Esophagus muscularis mucosa (tissue), 4 donors: ENCODE results near the gene AP2B1.

Experiments
- CTCF ChIP-seq, 3 experiments: fragments of 200-600 bp in 2 of 3; fragments of 450-650 bp in 1 of 3; sonication (generic) in 2 of 3; IDR thresholded peaks; one replicate each; pipeline ENCODE4 v1.5.1; 2017 to 2019; ENCODE audit warnings: antibody characterized with exemption in 3 of 3, mild to moderate bottlenecking in 2 of 3, moderate library complexity in 1 of 3
- EP300 ChIP-seq: sonication (generic); formaldehyde crosslinking; IDR thresholded peaks from one replicate; pipeline ENCODE4 v1.6.1; 2017; ENCODE audit warnings: antibody characterized with exemption
- POLR2A ChIP-seq: fragments of 450-650 bp; IDR thresholded peaks from one replicate; pipeline ENCODE4 v1.6.1; 2017; ENCODE audit warnings: antibody characterized with exemption, moderate library complexity, mild to moderate bottlenecking, low read depth
- POLR2AphosphoS5 ChIP-seq, 2 donors: sonication (generic); formaldehyde crosslinking; IDR thresholded peaks; one replicate each; pipeline ENCODE4 v1.6.1; 2017; ENCODE audit warnings: antibody characterized with exemption in 2 of 2

GRCh38 chr17:35617505-35617904, 30.4 kb downstream of the AP2B1 start:
- TF ChIP-seq POLR2AphosphoS5 (IDR thresholded peaks at IDR 0.05) (no peak), CTCF (IDR thresholded peaks at IDR 0.05) (no peak), POLR2A (no peak), EP300 (no peak)
